GM18861 (cell line): Measurements from ENCODE around the gene EGR1.

ENCODE experiments used
- ATAC-seq: cut with Tn5 transposase; IDR thresholded peaks from one replicate; pipeline ENCODE4 v1.9.1; 2021; ENCODE audit not compliant: unreplicated experiment

EGR1 gene

GRCh38 chr5:138465261-138466124 is at the start of gene EGR1:
Gene EGR1 (plus strand): TSS chr5:138465479. CDS start chr5:138465762, 283 bp downstream.
- ATAC-seq: peak; percentile 39

DNA sequence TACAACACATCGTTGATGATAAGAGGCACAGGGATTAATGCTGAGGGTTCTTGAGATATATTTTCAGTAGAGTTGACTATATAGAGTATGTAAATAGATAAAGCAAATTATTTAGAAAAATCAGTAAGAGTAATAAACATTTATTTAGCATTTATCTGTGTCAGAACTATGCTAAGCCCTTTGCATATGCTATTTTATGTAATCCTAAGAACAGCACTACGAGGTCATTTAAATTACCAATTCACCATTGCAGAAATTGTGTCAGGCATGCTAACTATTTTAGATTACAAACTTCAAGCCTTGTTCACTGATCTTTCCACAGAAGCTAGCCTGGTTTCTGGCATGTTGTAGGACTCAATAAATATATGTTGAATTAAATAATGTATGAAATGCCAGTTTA is 46.8 kb upstream of the EGR1 start:
- no peak for ATAC-seq

DNA sequence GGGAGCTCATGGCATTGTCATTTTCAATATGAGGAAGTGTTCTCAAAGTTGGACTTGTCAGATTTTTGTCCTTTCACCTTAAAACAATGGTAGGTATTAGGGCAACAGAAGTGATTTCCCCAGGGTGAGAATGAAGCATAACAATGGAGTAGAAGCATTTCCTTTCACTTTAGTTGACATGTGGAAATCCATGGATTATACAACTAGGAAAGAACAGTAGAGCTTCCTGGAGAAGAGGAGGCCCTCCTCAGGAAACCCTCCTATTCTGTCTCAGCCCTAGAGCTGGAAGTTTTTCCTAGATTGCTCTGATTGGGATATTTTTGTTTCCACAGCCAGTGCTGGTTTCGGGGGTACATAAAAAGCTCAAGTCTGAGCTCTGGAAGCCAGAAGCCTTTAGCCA is 40.2 kb upstream of the EGR1 start:
- ATAC-seq: no peak

DNA sequence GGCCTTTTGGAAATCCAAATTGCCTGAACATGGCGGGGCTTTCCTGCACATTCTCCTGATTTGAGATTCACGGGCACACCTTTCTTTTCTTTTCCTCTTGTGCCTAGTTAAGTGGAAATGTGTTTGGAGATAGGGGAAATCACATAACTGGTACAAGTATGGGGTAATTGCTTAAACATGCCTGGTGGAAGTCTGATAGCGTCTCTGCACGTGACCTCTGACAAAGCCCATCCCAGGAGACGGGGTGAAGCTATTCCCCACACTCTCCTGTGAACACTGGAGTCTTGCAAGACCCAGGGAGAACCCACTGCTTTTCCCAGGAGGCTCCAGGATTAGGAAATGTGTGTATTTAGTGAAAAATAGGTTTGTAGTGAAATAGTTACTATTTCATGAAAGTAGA is 29.3 kb upstream of the EGR1 start:
- ATAC-seq: no peak

- ATAC-seq: no peak
Observed at GRCh38 chr5:138438003-138438723, 27.1 kb upstream of the EGR1 start.

- peak; percentile 52 for ATAC-seq
Observed at GRCh38 chr5:138438724-138439476, 26.4 kb upstream of the EGR1 start, which contains the start of gene REEP2. Gene REEP2 (plus strand): TSS chr5:138439057. CDS start chr5:138439209, 152 bp downstream.

DNA sequence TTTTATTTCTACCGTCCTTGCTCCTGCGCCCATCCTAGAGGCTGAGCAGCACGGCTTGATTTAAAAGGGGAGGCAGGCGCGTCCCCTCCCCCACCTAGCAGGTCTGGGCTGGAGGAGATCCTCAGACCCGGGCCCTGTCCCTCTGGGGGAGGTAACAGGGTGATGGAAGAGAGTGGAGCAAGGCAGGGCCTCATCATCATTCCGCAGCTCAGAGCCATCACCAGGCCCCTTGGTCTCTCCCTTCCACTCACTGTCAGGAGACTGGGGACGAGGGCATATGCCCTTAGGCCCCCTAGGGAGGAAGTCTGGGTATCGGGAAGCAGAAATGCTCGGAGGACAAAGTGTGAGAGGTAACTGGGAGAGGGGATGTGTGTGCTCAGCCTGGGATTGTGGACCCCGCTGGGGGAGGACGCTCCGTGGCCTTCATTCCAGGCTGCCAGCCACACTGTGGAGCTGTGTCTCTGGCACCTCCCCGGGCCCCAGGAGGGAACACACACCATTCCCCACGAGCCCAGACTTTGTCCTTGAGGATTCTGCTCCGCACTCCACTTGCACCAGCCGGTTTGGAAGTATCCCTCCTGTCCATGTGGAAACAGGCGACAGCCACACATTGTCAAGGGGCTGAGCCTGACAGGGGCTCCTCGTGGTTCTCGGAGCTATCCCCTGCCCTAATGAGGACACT is 25.7 kb upstream of the EGR1 start:
- ATAC-seq: no peak

DNA sequence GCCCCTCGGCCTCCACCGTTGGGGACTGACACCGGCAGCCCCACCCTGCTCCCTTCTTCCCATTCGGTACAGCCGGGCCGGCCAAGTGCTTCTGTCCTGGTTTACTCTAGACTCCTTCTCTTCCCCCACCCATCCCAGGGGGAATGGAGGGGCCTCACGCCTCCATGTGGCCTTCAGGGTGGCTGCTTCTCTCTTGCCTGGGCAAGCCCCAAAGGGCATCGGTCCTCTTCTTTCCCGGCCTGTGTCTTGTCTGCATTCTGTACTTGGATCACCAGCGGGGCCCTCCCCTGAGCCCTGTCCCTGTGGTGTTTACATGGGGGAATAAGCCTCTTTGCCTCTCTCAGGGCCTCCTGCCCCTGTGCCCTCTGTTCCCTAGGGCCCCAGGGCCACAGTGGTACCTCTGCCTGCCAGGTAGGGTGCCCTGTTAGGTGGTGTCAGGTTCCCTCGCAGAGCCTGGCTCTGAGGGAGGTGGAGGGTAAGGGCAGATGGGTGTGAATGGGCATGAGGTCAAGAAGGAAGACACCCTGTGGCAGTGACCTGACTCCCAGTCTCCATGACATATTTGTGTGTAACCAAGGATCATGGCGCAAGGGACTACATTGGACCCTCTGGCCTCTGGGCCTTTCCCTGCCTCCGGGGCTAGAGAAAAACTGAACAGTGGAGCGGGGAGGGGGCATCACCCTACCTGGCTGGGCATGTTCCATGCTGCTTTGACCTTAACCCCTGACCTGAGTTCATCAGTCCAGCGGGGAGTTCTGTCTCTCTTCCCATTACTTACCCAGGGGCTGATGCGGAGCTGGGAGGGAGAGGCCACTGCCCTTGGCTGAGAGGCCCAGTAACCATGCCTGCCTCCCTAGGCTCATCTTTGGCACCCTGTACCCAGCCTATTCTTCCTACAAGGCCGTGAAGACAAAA is 24.9 kb upstream of the EGR1 start:
- no peak for ATAC-seq

DNA sequence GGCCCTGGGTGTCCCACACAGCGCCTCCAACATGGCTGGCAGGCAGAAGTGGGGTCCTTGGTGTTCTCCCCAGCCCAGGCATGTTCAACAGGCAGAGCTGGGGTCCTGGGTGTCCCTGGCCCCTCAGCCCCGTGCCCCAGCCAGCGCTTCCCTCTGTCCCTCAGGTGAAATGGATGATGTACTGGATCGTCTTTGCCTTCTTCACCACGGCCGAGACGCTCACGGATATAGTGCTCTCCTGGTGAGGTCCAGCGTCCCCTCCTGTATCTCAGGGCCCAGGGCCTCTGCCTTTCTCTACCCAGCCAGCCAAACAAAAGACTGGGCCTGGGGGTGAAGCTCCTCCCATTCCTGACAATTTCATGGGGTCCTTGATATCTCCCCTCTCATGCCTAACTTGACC is 24.1 kb upstream of the EGR1 start:
- ATAC-seq: no peak

DNA sequence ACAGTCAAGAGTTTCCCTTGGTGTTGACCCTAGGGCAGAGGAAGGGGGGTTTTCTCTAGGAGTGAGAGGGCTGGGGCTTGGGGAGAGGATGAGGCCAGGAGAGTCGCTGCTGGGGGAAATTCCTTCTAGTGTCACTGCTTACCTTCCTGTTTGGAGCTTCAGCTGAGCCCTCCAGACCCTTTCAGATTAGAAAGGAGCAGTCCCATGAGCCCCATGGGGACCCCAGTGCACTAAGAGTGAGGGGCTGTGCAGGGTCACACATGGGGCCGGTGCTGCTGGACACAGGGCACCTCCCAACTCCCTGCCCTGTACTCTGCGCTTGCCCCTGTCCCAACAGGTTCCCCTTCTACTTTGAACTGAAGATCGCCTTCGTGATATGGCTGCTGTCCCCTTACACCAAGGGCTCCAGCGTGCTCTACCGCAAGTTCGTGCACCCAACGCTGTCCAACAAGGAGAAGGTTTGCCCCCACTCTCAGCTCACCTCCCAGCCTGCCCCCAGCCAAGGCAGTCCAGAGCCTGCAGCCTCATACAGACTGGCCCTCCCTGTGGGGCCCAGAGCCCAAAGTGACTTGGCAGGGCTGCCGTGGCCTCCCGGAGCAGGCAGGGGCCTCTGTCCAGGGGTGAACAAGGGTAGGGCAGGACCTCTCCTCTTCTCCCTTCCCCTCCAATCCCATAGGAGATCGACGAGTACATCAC is 21.1 kb upstream of the EGR1 start:
- no peak for ATAC-seq

GRCh38 chr5:138444774-138445546 is 20.3 kb upstream of the EGR1 start:
- no peak for ATAC-seq

DNA sequence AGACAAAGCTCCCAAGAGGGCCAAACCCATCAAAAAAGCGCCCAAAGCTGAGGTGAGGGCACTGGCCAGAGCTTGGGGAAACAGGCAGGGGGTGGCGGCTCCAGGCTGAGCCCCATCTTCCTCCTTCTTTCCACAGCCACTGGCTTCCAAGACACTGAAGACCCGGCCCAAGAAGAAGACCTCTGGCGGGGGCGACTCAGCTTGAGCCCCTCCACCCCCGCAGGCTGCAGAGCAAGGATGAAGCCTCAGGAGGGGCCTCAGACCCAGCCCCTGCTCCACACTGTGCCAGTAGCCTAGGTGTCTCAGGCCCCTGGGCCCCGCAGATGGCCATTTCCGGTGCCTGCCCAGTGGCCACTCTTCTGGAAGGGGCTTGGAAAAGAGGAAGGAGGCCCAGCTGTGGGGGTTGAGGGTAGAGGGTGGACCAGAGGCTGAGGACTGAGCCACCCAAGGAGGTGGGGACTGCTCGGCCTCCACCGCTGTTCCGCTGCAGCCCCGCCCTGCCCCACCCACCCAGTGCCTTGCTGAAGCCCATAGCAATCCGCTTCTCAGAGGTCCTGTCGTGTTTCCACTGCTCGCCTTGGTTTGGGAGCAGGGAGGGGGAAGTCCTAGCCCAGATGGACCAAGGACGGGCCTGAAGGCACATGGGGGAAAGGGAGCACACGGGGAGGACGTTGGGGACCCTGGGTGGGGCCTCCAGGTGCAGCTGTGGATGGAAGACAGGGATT is 19.6 kb upstream of the EGR1 start:
- ATAC-seq: no peak

DNA sequence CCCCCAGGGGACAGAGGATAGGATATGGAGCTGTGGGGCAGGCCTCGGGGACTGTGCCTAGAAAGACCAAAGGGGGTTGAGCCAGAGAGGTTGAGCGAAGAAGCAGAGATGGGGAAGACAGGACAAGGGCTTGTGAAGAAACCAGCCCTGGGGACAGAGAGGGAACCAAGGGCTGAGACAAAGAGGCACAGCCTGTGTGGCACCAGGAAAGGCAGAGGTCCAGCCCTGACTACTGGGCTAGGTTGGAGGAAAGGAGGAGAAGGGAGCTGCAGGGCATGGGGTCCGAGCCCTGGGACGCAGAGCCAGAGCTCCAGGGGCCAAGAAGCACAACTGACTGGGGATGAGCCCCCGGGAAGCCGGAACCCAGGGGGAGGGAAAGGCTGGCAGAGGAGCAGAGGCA is 17.2 kb upstream of the EGR1 start:
- ATAC-seq: no peak

DNA sequence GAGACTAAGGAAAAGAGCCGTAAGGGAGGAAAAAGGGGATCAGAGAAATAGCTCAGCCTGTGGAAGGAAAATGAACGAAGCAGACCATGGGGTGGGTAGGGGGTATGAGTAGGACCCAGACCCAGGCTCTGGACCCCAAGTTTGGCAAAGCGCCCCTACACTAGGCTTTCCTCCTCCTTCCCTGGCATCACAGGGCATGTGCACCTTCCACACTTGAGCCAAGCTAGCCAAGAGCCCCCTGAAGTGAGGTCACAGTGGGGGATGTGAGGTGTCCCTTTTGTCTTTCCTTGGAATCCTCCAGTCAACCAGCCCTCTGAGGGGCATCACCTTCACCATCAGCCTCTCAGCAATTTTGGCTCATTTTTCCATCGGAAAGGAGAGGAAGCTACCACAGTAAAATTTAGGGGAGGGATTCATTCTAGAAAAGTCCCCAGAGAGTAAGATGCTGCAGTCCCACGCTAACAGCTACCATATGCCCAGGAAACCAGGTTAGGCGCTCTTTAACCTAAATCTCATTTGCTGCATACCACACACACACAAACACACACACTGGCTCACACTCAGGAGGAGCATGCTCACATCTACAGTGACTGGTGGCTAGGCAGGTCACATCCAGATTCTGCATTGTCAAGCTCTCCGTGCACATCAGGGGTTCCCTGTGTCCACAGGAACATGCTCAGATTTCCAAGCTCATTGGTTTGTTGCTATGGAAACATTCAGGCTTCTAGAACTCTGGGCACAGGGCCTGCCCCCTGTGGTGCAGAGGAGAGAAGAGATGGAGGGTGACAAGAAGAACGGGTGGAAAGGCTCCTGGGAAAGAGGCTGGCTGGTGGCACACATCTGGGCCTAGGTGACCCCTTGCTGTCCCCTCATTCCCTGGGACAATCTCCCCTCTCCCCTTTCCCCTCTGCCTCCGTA is 16.5 kb upstream of the EGR1 start:
- ATAC-seq: no peak

GRCh38 chr5:138449501-138450239 is 15.6 kb upstream of the EGR1 start:
- ATAC-seq: no peak

GRCh38 chr5:138450971-138451370 is 14.3 kb upstream of the EGR1 start:
- ATAC-seq: no peak
